Left lung (tissue), 10 donors: ENCODE data around the gene DCAF17. TPM values are rescaled to one million over a fixed set of nuclear protein-coding genes. Genes with fewer than 3 reads are reported as not detected.

Experiments used
- ATAC-seq: fragments of 200-7000 bp; cut with Tn5 transposase; one replicate; pipeline ENCODE4 v1.9.1; 2020; ENCODE audit warnings: moderate library complexity
- DNase-seq, 4 donors: peaks; one replicate each; pipeline ENCODE4 v3.0.0-alpha.2; 2013 to 2020
- H3K27ac ChIP-seq, 2 donors: fragments of 200-600 bp; sonication (generic) in 1 of 2; one replicate each; pipeline versions ENCODE4 v1.5.0 to v1.8.0; 2020 to 2021
- H3K27me3 ChIP-seq, 2 donors: fragments of 200-600 bp; sonication (generic) in 1 of 2; one replicate each; pipeline versions ENCODE4 v1.5.0 to v1.8.0; 2020 to 2021
- H3K36me3 ChIP-seq, 2 donors: fragments of 200-600 bp; sonication (generic) in 1 of 2; one replicate each; pipeline versions ENCODE4 v1.5.0 to v1.8.0; 2020 to 2021
- H3K4me1 ChIP-seq, 2 donors: fragments of 200-600 bp; one replicate each; pipeline ENCODE4 v1.8.0; 2021
- H3K4me3 ChIP-seq, 2 donors: fragments of 200-600 bp; sonication (generic) in 1 of 2; one replicate each; pipeline versions ENCODE4 v1.5.0 to v1.8.0; 2020 to 2021; ENCODE audit warnings: mild to moderate bottlenecking in 1 of 2
- H3K9me3 ChIP-seq, 2 donors: fragments of 200-600 bp; sonication (generic) in 1 of 2; one replicate each; pipeline versions ENCODE4 v1.5.0 to v1.8.0; 2020 to 2021
- intact Hi-C, 2 donors: fragments of 100-400 bp; cut with DNase I; formaldehyde crosslinking; loops; one replicate each; pipeline versions ENCODE4 v1.11.2 to v1.14.2; 2022
- polyA plus RNA-seq, 6 donors: library from polyadenylated mRNA; unstranded; fragments of 120-200 nt; gene quantifications; one replicate each; pipeline ENCODE4 v1.2.1, GENCODE V29; 2013; ENCODE audit not compliant: insufficient read length in 6 of 6
- total RNA-seq, 2 donors: library from RNA; stranded (reverse); fragmentation: NEBNext Ultra II Directional; extraction: Animal tissue kit (Norgen Biotek cat#: 25700); gene quantifications; one replicate each; pipeline ENCODE4 v1.2.1, GENCODE V29; 2021
- TF ChIP-seq, protein P1 (sequence below), 2 donors: fragments of 200-600 bp; sonication (generic) in 1 of 2; IDR thresholded peaks; one replicate each; pipeline versions ENCODE4 v1.5.0 to v1.8.0; 2021; ENCODE audit warnings: antibody characterized with exemption in 2 of 2
- donor health status: DM: no; HTN: yes; CAD: no.
- donor health status: DM: no; HTN: no; CAD: no.

DCAF17 gene
- total and polyA plus RNA-seq, 8 donors, result 14.2 to 36.7 (median 28.3) TPM

DNA sequence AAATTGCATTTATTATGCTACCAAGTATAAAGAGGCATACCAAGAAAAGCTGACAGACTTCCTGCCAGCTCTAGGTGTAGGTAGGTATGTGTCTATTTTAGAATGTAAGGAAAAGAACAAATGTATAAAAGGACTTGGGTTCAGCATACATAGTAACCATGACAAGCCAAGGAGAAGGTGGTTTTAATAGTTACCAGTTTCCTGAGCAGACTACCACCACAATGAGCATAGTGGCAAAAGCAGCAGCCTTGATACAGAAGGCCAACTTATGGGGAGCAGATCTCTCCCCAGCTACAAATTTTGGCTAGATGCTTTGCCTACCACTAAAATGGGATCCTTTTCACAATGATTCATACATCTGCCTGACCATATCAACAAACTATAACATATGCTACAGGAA is 34.7 kb upstream of the DCAF17 start:
- Histone ChIP-seq H3K9me3 (peaks cover 0 to 6% of the 10 kb centered on the region in 2 donors), H3K27me3 (no peaks in the 10 kb centered on the region), H3K4me3 (no peak overlapping the region), H3K36me3 (no peaks in the 10 kb centered on the region), H3K4me1 (no peaks in the 10 kb centered on the region), H3K27ac (no peak overlapping the region)
- DNase-seq (no peak), ATAC-seq (no peak)
- intact Hi-C loops, result no loop called here
- TF ChIP-seq, protein P1, sequence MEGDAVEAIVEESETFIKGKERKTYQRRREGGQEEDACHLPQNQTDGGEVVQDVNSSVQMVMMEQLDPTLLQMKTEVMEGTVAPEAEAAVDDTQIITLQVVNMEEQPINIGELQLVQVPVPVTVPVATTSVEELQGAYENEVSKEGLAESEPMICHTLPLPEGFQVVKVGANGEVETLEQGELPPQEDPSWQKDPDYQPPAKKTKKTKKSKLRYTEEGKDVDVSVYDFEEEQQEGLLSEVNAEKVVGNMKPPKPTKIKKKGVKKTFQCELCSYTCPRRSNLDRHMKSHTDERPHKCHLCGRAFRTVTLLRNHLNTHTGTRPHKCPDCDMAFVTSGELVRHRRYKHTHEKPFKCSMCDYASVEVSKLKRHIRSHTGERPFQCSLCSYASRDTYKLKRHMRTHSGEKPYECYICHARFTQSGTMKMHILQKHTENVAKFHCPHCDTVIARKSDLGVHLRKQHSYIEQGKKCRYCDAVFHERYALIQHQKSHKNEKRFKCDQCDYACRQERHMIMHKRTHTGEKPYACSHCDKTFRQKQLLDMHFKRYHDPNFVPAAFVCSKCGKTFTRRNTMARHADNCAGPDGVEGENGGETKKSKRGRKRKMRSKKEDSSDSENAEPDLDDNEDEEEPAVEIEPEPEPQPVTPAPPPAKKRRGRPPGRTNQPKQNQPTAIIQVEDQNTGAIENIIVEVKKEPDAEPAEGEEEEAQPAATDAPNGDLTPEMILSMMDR (IDR thresholded peaks at IDR 0.05), result no peak

DNA sequence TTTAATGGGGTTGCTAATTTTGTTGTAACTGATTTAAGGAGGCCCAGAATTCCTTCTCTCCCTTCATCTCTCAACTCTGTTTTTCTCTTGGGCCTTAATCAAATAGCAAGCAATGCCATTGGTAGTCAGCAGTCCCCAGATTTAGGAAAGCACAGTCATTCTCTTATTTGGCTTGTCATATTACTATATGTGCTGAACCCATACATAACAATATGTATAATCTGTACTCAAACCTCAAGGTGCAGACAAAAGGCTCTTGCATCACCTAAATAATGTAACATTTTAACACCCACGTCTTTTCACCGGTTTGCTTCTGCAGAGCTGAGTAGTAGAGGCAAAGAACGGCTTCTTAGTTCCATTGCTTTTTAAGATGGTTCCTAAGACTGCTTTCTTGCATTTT is 33.6 kb upstream of the DCAF17 start:
- Histone ChIP-seq H3K4me1 (no peaks in the 10 kb centered on the region), H3K27me3 (no peaks in the 10 kb centered on the region), H3K9me3 (peaks cover 0 to 6% of the 10 kb centered on the region in 2 donors), H3K36me3 (no peaks in the 10 kb centered on the region), H3K4me3 (no peak overlapping the region), H3K27ac (no peak overlapping the region)
- no peak for DNase-seq
- TF ChIP-seq, protein P1 (IDR thresholded peaks at IDR 0.05), result no peak
- intact Hi-C loops, result no loop called here
- no peak for ATAC-seq

GRCh38 chr2:171401947-171402346 is 32.1 kb upstream of the DCAF17 start:
- no peak overlapping the region for H3K4me3 ChIP-seq
- peaks cover 0 to 6% of the 10 kb centered on the region in 2 donors for H3K9me3 ChIP-seq
- TF ChIP-seq, protein P1 (IDR thresholded peaks at IDR 0.05), result no peak
- intact Hi-C loops, result no loop called here
- H3K4me1 ChIP-seq, result no peaks in the 10 kb centered on the region
- no peaks in the 10 kb centered on the region for H3K27me3 ChIP-seq
- DNase-seq (no peak), ATAC-seq (no peak)
- H3K36me3 ChIP-seq, result no peaks in the 10 kb centered on the region
- no peak overlapping the region for H3K27ac ChIP-seq

DNA sequence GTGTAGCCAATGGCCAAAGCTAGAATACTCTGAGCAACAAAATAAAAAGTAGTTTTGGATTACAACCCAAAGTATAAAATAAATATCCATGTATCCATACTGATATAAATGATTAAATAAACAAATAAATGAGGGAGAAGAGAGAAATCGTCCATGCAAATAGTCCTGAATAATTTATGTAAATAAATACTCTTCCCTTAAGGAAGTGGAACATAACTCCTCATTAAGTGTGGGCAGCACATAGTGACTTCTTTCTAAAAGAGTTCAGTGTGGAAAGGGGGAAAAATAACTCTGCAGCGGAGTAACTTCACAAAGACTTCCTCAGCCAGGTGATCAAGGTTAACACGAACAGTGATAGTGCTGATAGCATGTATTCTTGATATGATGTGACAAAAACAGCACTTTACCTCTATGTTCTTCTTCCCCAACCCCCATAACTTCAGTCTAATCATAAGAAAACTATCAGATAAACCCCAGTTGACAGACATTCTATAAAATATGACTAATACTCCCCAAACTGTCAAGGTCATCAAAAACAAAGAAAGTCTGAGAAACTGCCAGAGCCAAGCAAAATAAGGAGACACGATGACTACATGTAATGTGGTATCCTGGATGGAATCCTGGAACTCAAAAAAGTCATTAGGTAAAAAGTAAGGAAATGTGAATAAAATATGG is 31.0 kb upstream of the DCAF17 start:
- no peaks in the 10 kb centered on the region for H3K27me3 ChIP-seq
- no peak overlapping the region for H3K4me3 ChIP-seq
- H3K9me3 ChIP-seq, result peaks cover 0 to 6% of the 10 kb centered on the region in 2 donors
- ATAC-seq, result no peak
- H3K4me1 ChIP-seq, result no peaks in the 10 kb centered on the region
- no peak for DNase-seq
- no peaks in the 10 kb centered on the region for H3K36me3 ChIP-seq
- H3K27ac ChIP-seq, result no peak overlapping the region
- intact Hi-C loops, result no loop called here
- TF ChIP-seq, protein P1 (IDR thresholded peaks at IDR 0.05), result no peak

- Histone ChIP-seq H3K36me3 (no peaks in the 10 kb centered on the region), H3K27me3 (no peaks in the 10 kb centered on the region), H3K4me1 (no peaks in the 10 kb centered on the region), H3K27ac (no peak overlapping the region), H3K9me3 (peaks cover 0 to 6% of the 10 kb centered on the region in 2 donors), H3K4me3 (no peak overlapping the region)
- intact Hi-C loops, result no loop called here
- TF ChIP-seq, protein P1 (IDR thresholded peaks at IDR 0.05), result no peak
- ATAC-seq, result no peak
- DNase-seq, result no peak
These were observed 29.8 kb upstream of the DCAF17 start for GRCh38 chr2:171404261-171404660.
